ENCODE results near the gene DPH2.

Gene DPH2

GRCh38 chr1:43968348-43968948 lies 1.4 kb upstream of the DPH2 start:
- DNase-seq (ENCODE audit: low read depth in 2 of 2), result no peak

GRCh38 chr1:43969416-43969745 lies 429 bp upstream of the DPH2 start:
- no peak for DNase-seq (ENCODE audit: low read depth in 2 of 2)

GRCh38 chr1:43970502-43970901 lies 692 bp downstream of the DPH2 start:
- no peak for DNase-seq (ENCODE audit: low read depth in 2 of 2)

- DNase-seq (ENCODE audit: low read depth in 2 of 2), result no peak
These were observed 1.1 kb downstream of the DPH2 start for GRCh38 chr1:43970911-43971310.

GRCh38 chr1:43971336-43971980 lies 1.6 kb downstream of the DPH2 start:
- DNase-seq (ENCODE audit: low read depth in 2 of 2), result no peak

GRCh38 chr1:43973981-43974442 lies 4.2 kb downstream of the DPH2 start:
- no peak for DNase-seq (ENCODE audit: low read depth in 2 of 2)

- DNase-seq (ENCODE audit: low read depth in 2 of 2), result peak; percentile 92 to 97
These were observed 4.8 kb downstream of the DPH2 start, which contains the start of gene ATP6V0B for GRCh38 chr1:43974443-43975248. Gene ATP6V0B, plus strand, starts transcription at chr1:43974960. Its CDS starts 81 bp downstream, at chr1:43975041.

GRCh38 chr1:43975249-43975961 lies 5.6 kb downstream of the DPH2 start:
- DNase-seq (ENCODE audit: low read depth in 2 of 2), result no peak

GRCh38 chr1:43976045-43976444 lies 6.2 kb downstream of the DPH2 start:
- DNase-seq (ENCODE audit: low read depth in 2 of 2), result no peak

- DNase-seq (ENCODE audit: low read depth in 2 of 2), result no peak
These were observed 7.1 kb downstream of the DPH2 start for GRCh38 chr1:43976890-43977289.

- DNase-seq (ENCODE audit: low read depth in 2 of 2), result no peak
These were observed 7.8 kb downstream of the DPH2 start for GRCh38 chr1:43977376-43978263.

- no peak for DNase-seq (ENCODE audit: low read depth in 2 of 2)
These were observed 8.4 kb downstream of the DPH2 start for GRCh38 chr1:43978264-43978550.

GRCh38 chr1:43978551-43979260 lies 8.9 kb downstream of the DPH2 start, which contains the start of gene B4GALT2:
Gene B4GALT2, plus strand, starts transcription at chr1:43979210. Its CDS starts 1,951 bp downstream, at chr1:43981161.
- peak in 1 of 2 donors; percentile 25 for DNase-seq (ENCODE audit: low read depth in 2 of 2)

- DNase-seq (ENCODE audit: low read depth in 2 of 2), result no peak
These were observed 9.4 kb downstream of the DPH2 start for GRCh38 chr1:43979261-43979527.

GRCh38 chr1:43979528-43980254 lies 9.9 kb downstream of the DPH2 start:
- no peak for DNase-seq (ENCODE audit: low read depth in 2 of 2)

- DNase-seq (ENCODE audit: low read depth in 2 of 2), result no peak
These were observed 10.7 kb downstream of the DPH2 start for GRCh38 chr1:43980255-43981134.

GRCh38 chr1:43981135-43981491 lies 11.3 kb downstream of the DPH2 start:
- DNase-seq (ENCODE audit: low read depth in 2 of 2), result no peak

- DNase-seq (ENCODE audit: low read depth in 2 of 2), result no peak
These were observed 11.8 kb downstream of the DPH2 start for GRCh38 chr1:43981636-43982035.

GRCh38 chr1:43982241-43982640 lies 12.4 kb downstream of the DPH2 start:
- DNase-seq (ENCODE audit: low read depth in 2 of 2), result no peak
